Breast epithelium (tissue), 3 donors: ENCODE results near the gene TTBK1.

Source experiments
- CTCF ChIP-seq, 3 donors: fragments of 450-650 bp; IDR thresholded peaks; one replicate each; pipeline ENCODE4 v1.5.1; 2016 to 2017; ENCODE audit warnings: antibody characterized with exemption in 3 of 3, mild to moderate bottlenecking in 3 of 3, moderate library complexity in 3 of 3
- POLR2AphosphoS5 ChIP-seq, 3 donors: sonication (generic); formaldehyde crosslinking; IDR thresholded peaks; one replicate each; pipeline ENCODE4 v1.6.1; 2017; ENCODE audit warnings: antibody characterized with exemption in 3 of 3

GRCh38 chr6:43231735-43232450 lies 11.4 kb upstream of the TTBK1 start:
- TF ChIP-seq CTCF (IDR thresholded peaks at IDR 0.05) (no peak), POLR2AphosphoS5 (IDR thresholded peaks at IDR 0.05) (no peak)
